Stimulated activated CD4-positive, alpha-beta T cell treated with anti-CD3 and anti-CD28 coated beads, Interleukin-4, amount 100 ng/mL, for 24 hours (primary cell): ENCODE results near the gene MRPL9.
A peak's percentile ranks its signal among the peaks of the same experiment; 100 is the strongest.

ENCODE experiments used
- DNase-seq: peaks from one replicate; pipeline ENCODE4 v3.0.0-alpha.2; 2020

Gene MRPL9

GRCh38 chr1:151762941-151763921 is at the start of gene MRPL9:
TSS of gene MRPL9 (minus strand) at chr1:151763496. CDS start at chr1:151763479, 17 bp downstream.
- DNase-seq, result peak; percentile 87

GRCh38 chr1:151811181-151811580 is 47.9 kb upstream of the MRPL9 start:
- DNase-seq, result no peak

GRCh38 chr1:151809985-151810556 is 46.8 kb upstream of the MRPL9 start:
- no peak for DNase-seq

GRCh38 chr1:151809290-151809984 is 46.1 kb upstream of the MRPL9 start:
- DNase-seq, result no peak

- no peak for DNase-seq
Observed at GRCh38 chr1:151807766-151808165, 44.5 kb upstream of the MRPL9 start.

GRCh38 chr1:151807131-151807530 is 43.8 kb upstream of the MRPL9 start:
- no peak for DNase-seq

GRCh38 chr1:151806170-151806569 is 42.9 kb upstream of the MRPL9 start:
- DNase-seq, result no peak

- DNase-seq, result no peak
Observed at GRCh38 chr1:151805066-151805820, 41.9 kb upstream of the MRPL9 start, which contains the start of gene LINGO4. TSS of gene LINGO4 (minus strand) at chr1:151805419. CDS start at chr1:151802704, 2,715 bp downstream.

GRCh38 chr1:151803915-151804314 is 40.6 kb upstream of the MRPL9 start:
- no peak for DNase-seq

GRCh38 chr1:151803164-151803563 is 39.9 kb upstream of the MRPL9 start:
- DNase-seq, result no peak

- DNase-seq, result no peak
Observed at GRCh38 chr1:151802372-151802771, 39.1 kb upstream of the MRPL9 start.

GRCh38 chr1:151801846-151802245 is 38.5 kb upstream of the MRPL9 start:
- DNase-seq, result no peak

GRCh38 chr1:151801310-151801820 is 38.1 kb upstream of the MRPL9 start:
- DNase-seq, result no peak

GRCh38 chr1:151800830-151801229 is 37.5 kb upstream of the MRPL9 start:
- DNase-seq, result no peak

- no peak for DNase-seq
Observed at GRCh38 chr1:151799179-151800022, 36.1 kb upstream of the MRPL9 start.

GRCh38 chr1:151798571-151798970 is 35.3 kb upstream of the MRPL9 start:
- DNase-seq, result no peak

- no peak for DNase-seq
Observed at GRCh38 chr1:151790940-151791651, 27.8 kb upstream of the MRPL9 start.

GRCh38 chr1:151790071-151790939 is 27.0 kb upstream of the MRPL9 start, which contains the start of gene TDRKH:
TSS of gene TDRKH (minus strand) at chr1:151790500. CDS start at chr1:151783022, 7,478 bp downstream.
- peak; percentile 99 for DNase-seq

GRCh38 chr1:151787689-151788088 is 24.4 kb upstream of the MRPL9 start:
- DNase-seq, result no peak

- no peak for DNase-seq
Observed at GRCh38 chr1:151783796-151784195, 20.5 kb upstream of the MRPL9 start.
